GM12878 (cell line): ENCODE measurements around the gene AK5. TPM values are rescaled to one million over a fixed set of nuclear protein-coding genes. Genes with fewer than 3 reads are reported as not detected.

Source experiments
- ATAC-seq: fragments of 200-7000 bp; cut with Tn5 transposase; 3 replicates; pipeline ENCODE4 v1.9.1; 2020; ENCODE audit warnings: mild to moderate bottlenecking, moderate library complexity
- BruUV-seq: library from RNA; stranded (reverse); fragments of 400-500 nt; replicated peaks from 2 replicates; lab custom pipeline; 2021; lab: Mats Ljungman, UMichigan
- CTCF ChIA-PET: fragments of 300-600 bp; sonication (Branson Sonifier 250); formaldehyde crosslinking; extraction: SDS; loops from one replicate; lab custom pipeline; 2021; ENCODE audit warnings: inconsistent platforms; lab: Yijun Ruan, JAX
- POLR2A ChIA-PET: fragments of 350-600 bp; formaldehyde crosslinking; extraction: SDS; loops from one replicate; lab custom pipeline; 2021; ENCODE audit warnings: inconsistent platforms; lab: Charles Lee
- RAD21 ChIA-PET: fragments of 300-600 bp; sonication (Branson Sonifier 250); formaldehyde crosslinking; loops from one replicate; lab custom pipeline; 2023; ENCODE audit warnings: antibody characterized with exemption; ENCODE audit not compliant: unreplicated experiment; lab: Charles Lee
- SMC1A ChIA-PET: fragments of 300-600 bp; sonication (Branson Sonifier 250); formaldehyde crosslinking; loops from one replicate; lab custom pipeline; 2023; ENCODE audit not compliant: unreplicated experiment, uncharacterized antibody; lab: Charles Lee
- DNase-seq: peaks from one replicate; pipeline ENCODE4 v3.0.0-alpha.2; 2011; ENCODE audit warnings: low read depth, low spot score
- FAIRE-seq: peaks from 3 replicates; lab custom pipeline; 2011; peaks lifted over from hg19 to GRCh38; lab: Jason Lieb, UNC
- H2AFZ ChIP-seq: 2 replicates; pipeline ENCODE4 v1.6.0; 2011; ENCODE audit warnings: low read depth, low read length, control low read depth; ENCODE audit not compliant: control insufficient read depth
- H3K27ac ChIP-seq: 2 replicates; pipeline ENCODE4 v1.5.1; 2011; ENCODE audit warnings: control low read depth; ENCODE audit not compliant: control insufficient read depth, insufficient read depth
- H3K27me3 ChIP-seq, 2 experiments: replicated peaks in 1 of 2; 2 replicates each; pipeline versions ENCODE4 v1.6.0 to v1.6.1; 2011; ENCODE audit warnings: low read length in 1 of 2; ENCODE audit not compliant: control insufficient read depth in 2 of 2, insufficient read depth in 2 of 2
- H3K36me3 ChIP-seq, 2 experiments: 2 replicates each; pipeline ENCODE4 v1.5.1; 2011; ENCODE audit warnings: low read length in 1 of 2; ENCODE audit not compliant: control insufficient read depth in 2 of 2, insufficient read depth in 2 of 2
- H3K4me1 ChIP-seq: 2 replicates; pipeline ENCODE4 v1.6.1; 2011; ENCODE audit warnings: mild to moderate bottlenecking, low read length, moderate library complexity, mixed read lengths; ENCODE audit not compliant: control insufficient read depth, insufficient read depth
- H3K4me2 ChIP-seq: 2 replicates; pipeline ENCODE4 v1.6.0; 2011; ENCODE audit warnings: control low read depth; ENCODE audit not compliant: control insufficient read depth, insufficient read depth
- H3K4me3 ChIP-seq: fragments of 200-600 bp; sonication (generic); 2 replicates; pipeline ENCODE4 v1.5.1; 2016
- H3K79me2 ChIP-seq: 2 replicates; pipeline ENCODE4 v1.6.0; 2011; ENCODE audit warnings: low read length; ENCODE audit not compliant: control insufficient read depth, insufficient read depth
- H3K9ac ChIP-seq: 2 replicates; pipeline ENCODE4 v1.8.0; 2011; ENCODE audit warnings: low read length, control low read depth, mixed read lengths; ENCODE audit not compliant: control insufficient read depth, insufficient read depth
- H3K9me3 ChIP-seq: replicated peaks from 3 replicates; pipeline ENCODE4 v1.5.1; 2011; ENCODE audit warnings: mild to moderate bottlenecking, low read length; ENCODE audit not compliant: control insufficient read depth, insufficient read depth
- H4K20me1 ChIP-seq: 2 replicates; pipeline ENCODE4 v1.6.0; 2011; ENCODE audit not compliant: control insufficient read depth, insufficient read depth
- POU2F2 ChIP-seq: IDR thresholded peaks from 3 replicates; pipeline ENCODE4 v1.6.1; 2011; ENCODE audit warnings: low read depth, mild to moderate bottlenecking, low read length, borderline replicate concordance
- RAD51 ChIP-seq: fragments of 450-650 bp; IDR thresholded peaks from 2 replicates; pipeline ENCODE4 v1.6.1; 2016; ENCODE audit warnings: moderate library complexity, mild to moderate bottlenecking, inconsistent platforms
- WGBS: methylation state at CpG from one replicate; pipeline ENCODE4 v1.1.6; 2016; ENCODE audit warnings: low lambda C conversion rate; ENCODE audit not compliant: insufficient replicate concordance, insufficient coverage; ENCODE audit errors: missing lambda C conversion rate; 5-methylcytosine and 5-hydroxymethylcytosine counted together
- in situ Hi-C: fragments of 300-500 bp; cut with MboI; formaldehyde crosslinking; loops from 9 replicates; pipeline ENCODE4 v1.14.3; 2018; ENCODE audit warnings: mixed read lengths
- intact Hi-C: fragments of 100-400 bp; cut with micrococcal nuclease; formaldehyde crosslinking; loops from one replicate; pipeline ENCODE4 v1.14.2; 2022; ENCODE audit not compliant: unreplicated experiment
- polyA plus RNA-seq, 11 experiments: library from polyadenylated mRNA; depleted of rRNA in 4 of 11; unstranded in 6 of 11; stranded (reverse) in 5 of 11; fragments of >200 nt; fragmentation: Nextera tagmentation in 4 of 11; fragmentation: Illumina TruSeq in 1 of 11; extraction: Ambion mirVana in 4 of 11; extraction: Trizol in 1 of 11; gene quantifications; 1 replicate in 1 of 11; 2 replicates in 10 of 11; pipeline versions ENCODE4 v1.2.1 to v1.2.3, GENCODE V29; 2011 to 2016; ENCODE audit warnings: inconsistent platforms in 2 of 11, missing spikeins in 2 of 11, low read depth in 1 of 11
- total RNA-seq, 4 experiments: library from RNA; depleted of rRNA in 3 of 4; stranded (reverse); fragments of >200 nt in 3 of 4; fragmentation: Illumina TruSeq in 1 of 4; extraction: Trizol in 1 of 4; gene quantifications; 2 replicates each; pipeline versions ENCODE4 v1.2.1 to v1.2.3, GENCODE V29; 2013 to 2021
- TF ChIP-seq, protein P1 (sequence below): IDR thresholded peaks from 2 replicates; pipeline ENCODE4 v1.6.1; 2011; ENCODE audit warnings: mild to moderate bottlenecking, low read depth, low read length, moderate library complexity; ENCODE audit not compliant: insufficient replicate concordance

Gene AK5
- total and polyA plus RNA-seq, 10 of the 15 experiments (the other 5 are each of a cell fraction or from before 2014, with no cell fraction given), result 0.08 to 0.33 TPM; not detected in 8

DNA sequence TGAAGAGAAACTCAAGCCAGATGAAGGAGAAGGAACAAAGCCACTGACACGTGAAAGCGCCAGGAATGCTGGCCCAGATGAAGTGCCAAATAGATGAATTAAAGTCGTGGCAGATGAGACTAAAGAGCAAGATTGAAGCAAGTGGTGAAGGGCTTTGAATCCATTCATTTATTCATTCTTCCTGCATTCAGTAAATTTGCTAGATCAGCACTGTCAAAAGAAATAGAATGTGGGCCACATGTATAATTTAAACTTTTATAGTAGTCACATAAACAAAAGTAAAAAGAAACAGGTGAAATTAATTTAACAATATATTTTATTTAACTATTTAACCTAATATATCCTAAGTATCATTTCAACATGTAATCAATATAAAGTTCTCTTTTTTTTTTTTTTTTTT, 265.1 kb downstream of the AK5 start:
- Histone ChIP-seq H3K9ac (no peak overlapping the region), H3K79me2 (no peaks in the 10 kb centered on the region), H4K20me1 (no peaks in the 10 kb centered on the region), H3K27me3 (no peaks in the 10 kb centered on the region), H3K27ac (no peak overlapping the region), H3K4me3 (no peak overlapping the region), H3K36me3 (no peaks in the 10 kb centered on the region)
- no peak for ATAC-seq
- DNase-seq, result no peak
- intact Hi-C loops, result loop anchor here (10.0 kb wide), 1 partner anchor 358 kb away; no protein-coding TSS in a partner anchor
- no peak for TF ChIP-seq POU2F2
- TF ChIP-seq, protein P1, sequence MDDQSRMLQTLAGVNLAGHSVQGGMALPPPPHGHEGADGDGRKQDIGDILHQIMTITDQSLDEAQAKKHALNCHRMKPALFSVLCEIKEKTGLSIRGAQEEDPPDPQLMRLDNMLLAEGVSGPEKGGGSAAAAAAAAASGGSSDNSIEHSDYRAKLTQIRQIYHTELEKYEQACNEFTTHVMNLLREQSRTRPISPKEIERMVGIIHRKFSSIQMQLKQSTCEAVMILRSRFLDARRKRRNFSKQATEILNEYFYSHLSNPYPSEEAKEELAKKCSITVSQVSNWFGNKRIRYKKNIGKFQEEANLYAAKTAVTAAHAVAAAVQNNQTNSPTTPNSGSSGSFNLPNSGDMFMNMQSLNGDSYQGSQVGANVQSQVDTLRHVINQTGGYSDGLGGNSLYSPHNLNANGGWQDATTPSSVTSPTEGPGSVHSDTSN, result no peak
- TF ChIP-seq, all 136 proteins: peak for 0
- Histone ChIP-seq H3K9me3 (no peaks in the 10 kb centered on the region), H2AFZ (no peak overlapping the region), H3K4me2 (no peak overlapping the region), H3K4me1 (no peaks in the 10 kb centered on the region)
- in situ Hi-C loops, result no loop called here
- no peak for FAIRE-seq
- ChIA-PET SMC1A (interaction anchor here (2.1 kb wide), 1 partner anchor 10 kb away, joined by 4 read pairs; no protein-coding TSS in a partner anchor), POLR2A (no interaction called here), CTCF (interaction anchor here (0.6 kb wide), 1 partner anchor 1543 kb away, joined by 3 read pairs; no protein-coding TSS in a partner anchor), RAD21 (no interaction called here)
- 36% methylated on average over 3 of the region's 3 CpGs for WGBS
- no TSS peak for BruUV-seq

DNA sequence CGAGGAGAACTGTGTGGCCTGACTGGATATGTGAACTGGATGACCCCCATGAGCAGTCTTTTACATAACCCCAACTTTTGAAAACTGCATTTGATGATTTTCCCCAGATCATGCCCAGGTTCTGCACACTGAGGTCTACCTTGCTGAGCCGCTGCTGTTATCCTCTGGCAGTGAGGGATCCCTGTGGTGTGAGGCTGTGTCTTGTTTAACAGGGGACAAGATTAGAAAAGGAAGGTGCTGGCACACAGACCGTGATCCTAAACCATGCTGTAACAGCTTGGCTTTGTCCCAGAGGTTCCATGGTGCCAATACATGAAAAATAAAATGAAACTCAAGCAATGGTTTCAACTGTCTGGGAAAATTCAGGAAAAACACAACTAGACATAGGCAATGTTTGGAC, 266.5 kb downstream of the AK5 start:
- CTCF ChIA-PET, result no interaction called here

More for the DNA sequence above, 266.5 kb downstream of the AK5 start:
- FAIRE-seq (no peak), ATAC-seq (no peak), DNase-seq (no peak)
- Histone ChIP-seq H3K4me1 (no peaks in the 10 kb centered on the region), H3K27ac (no peak overlapping the region), H3K4me2 (no peak overlapping the region), H3K9me3 (no peaks in the 10 kb centered on the region), H3K79me2 (no peaks in the 10 kb centered on the region), H4K20me1 (no peaks in the 10 kb centered on the region), H2AFZ (no peak overlapping the region), H3K36me3 (no peaks in the 10 kb centered on the region), H3K4me3 (no peak overlapping the region), H3K9ac (no peak overlapping the region), H3K27me3 (no peaks in the 10 kb centered on the region)
- WGBS, result 43% methylated on average over 3 of the region's 3 CpGs
- TF ChIP-seq RAD51, result no peak
- no TSS peak for BruUV-seq
- in situ Hi-C loops, result no loop called here
- RAD21 ChIA-PET, result no interaction called here
- SMC1A ChIA-PET, result no interaction called here
- POLR2A ChIA-PET, result no interaction called here
- intact Hi-C loops, result loop anchor here (10.0 kb wide), 1 partner anchor 357 kb away; no protein-coding TSS in a partner anchor
